Gastroesophageal sphincter (tissue), 4 donors: ENCODE measurements around the gene AP4E1. TPM values are rescaled to one million over a fixed set of nuclear protein-coding genes. Genes with fewer than 3 reads are reported as not detected.
"Not testable (repeated sequence)": the region's sequence is repeated elsewhere in the genome, so short reads cannot be mapped to it uniquely, and the experiment has no call there.

Experiments
- ATAC-seq: fragments of 150-250 bp; one replicate; pipeline ENCODE4 v1.9.1; 2016; ENCODE audit warnings: mild to moderate bottlenecking, moderate library complexity
- H3K27ac ChIP-seq, 4 donors: fragments of 200-600 bp; sonication (generic) in 3 of 4; 1 replicate in 3 of 4; 2 replicates in 1 of 4; pipeline ENCODE4 v1.5.1; 2016 to 2019
- H3K27me3 ChIP-seq: fragments of 200-600 bp; sonication (generic); one replicate; pipeline ENCODE4 v1.5.1; 2019
- H3K36me3 ChIP-seq, 2 donors: fragments of 200-600 bp; sonication (generic); one replicate each; pipeline ENCODE4 v1.5.1; 2019; ENCODE audit warnings: control low read depth in 1 of 2
- H3K4me1 ChIP-seq, 3 donors: fragments of 200-600 bp; sonication (generic); 1 replicate in 2 of 3; 2 replicates in 1 of 3; pipeline ENCODE4 v1.5.1; 2016 to 2019; ENCODE audit warnings: control low read depth in 2 of 3
- H3K4me3 ChIP-seq, 2 donors: fragments of 200-600 bp; sonication (generic); one replicate each; pipeline ENCODE4 v1.5.1; 2019; ENCODE audit warnings: mild to moderate bottlenecking in 1 of 2, moderate library complexity in 1 of 2
- H3K9me3 ChIP-seq, 3 donors: fragments of 200-600 bp; sonication (generic); one replicate each; pipeline ENCODE4 v1.5.1; 2017 to 2019; ENCODE audit warnings: control low read depth in 2 of 3
- CTCF ChIP-seq, 4 experiments: fragments of 200-600 bp in 2 of 4; fragments of 450-650 bp in 2 of 4; sonication (generic) in 1 of 4; IDR thresholded peaks; one replicate each; pipeline ENCODE4 v1.5.1; 2017 to 2019; ENCODE audit warnings: antibody characterized with exemption in 4 of 4, mild to moderate bottlenecking in 2 of 4, moderate library complexity in 2 of 4
- EP300 ChIP-seq: sonication (generic); formaldehyde crosslinking; IDR thresholded peaks from one replicate; pipeline ENCODE4 v1.6.1; 2017; ENCODE audit warnings: antibody characterized with exemption, mild to moderate bottlenecking
- POLR2A ChIP-seq, 2 donors: fragments of 450-650 bp; IDR thresholded peaks; one replicate each; pipeline ENCODE4 v1.6.1; 2017; ENCODE audit warnings: antibody characterized with exemption in 2 of 2, mild to moderate bottlenecking in 2 of 2, moderate library complexity in 1 of 2
- POLR2AphosphoS5 ChIP-seq: sonication (generic); formaldehyde crosslinking; IDR thresholded peaks from one replicate; pipeline ENCODE4 v1.6.1; 2017; ENCODE audit warnings: antibody characterized with exemption
- WGBS, 2 donors: methylation state at CpG; one replicate each; pipeline ENCODE4 v1.1.5; 2018; ENCODE audit warnings: low coverage in 1 of 2; 5-methylcytosine and 5-hydroxymethylcytosine counted together
- total RNA-seq, 4 donors: library from RNA; depleted of rRNA; stranded (reverse); fragments of >200 nt; gene quantifications; one replicate each; pipeline ENCODE4 v1.1.0, GENCODE V29; 2016

Gene AP4E1
- total RNA-seq, 4 donors from 2014 or later, result 10.6 to 18.5 (median 14.0) TPM

GRCh38 chr15:50865515-50866353 lies 42.7 kb upstream of the AP4E1 start:
- WGBS, 2 donors, result 82 to 83% methylated on average over 5 of the region's 5 CpGs
- ATAC-seq, result no peak
- H3K9me3 ChIP-seq, result no peaks in the 10 kb centered on the region

GRCh38 chr15:50871832-50872231 lies 36.7 kb upstream of the AP4E1 start:
- ATAC-seq, result no peak
- Histone ChIP-seq H3K27ac (no peak overlapping the region), H3K36me3 (no peaks in the 10 kb centered on the region), H3K4me3 (no peak overlapping the region), H3K4me1 (peaks cover 0 to 5% (median 0%) of the 10 kb centered on the region in 3 donors), H3K9me3 (no peaks in the 10 kb centered on the region), H3K27me3 (no peaks in the 10 kb centered on the region)
- no peak for TF ChIP-seq POLR2AphosphoS5
- no peak for TF ChIP-seq POLR2A (IDR thresholded peaks at IDR 0.05)
- 75 to 100% methylated on average over 1 of the region's 1 CpG for WGBS, 2 donors

More at GRCh38 chr15:50865515-50866353, 42.7 kb upstream of the AP4E1 start:
- Histone ChIP-seq H3K27ac (no peak overlapping the region), H3K4me1 (no peaks in the 10 kb centered on the region), H3K27me3 (no peaks in the 10 kb centered on the region), H3K36me3 (no peaks in the 10 kb centered on the region), H3K4me3 (no peak overlapping the region)
- TF ChIP-seq POLR2AphosphoS5 (no peak), EP300 (no peak), CTCF (IDR thresholded peaks at IDR 0.05) (no peak), POLR2A (IDR thresholded peaks at IDR 0.05) (no peak)

- TF ChIP-seq POLR2AphosphoS5, result no peak
- Histone ChIP-seq H3K27ac (no peak overlapping the region), H3K9me3 (no peaks in the 10 kb centered on the region), H3K27me3 (no peaks in the 10 kb centered on the region), H3K4me3 (no peak overlapping the region), H3K4me1 (peaks cover 0 to 10% (median 0%) of the 10 kb centered on the region in 3 donors), H3K36me3 (no peaks in the 10 kb centered on the region)
- WGBS, 2 donors, result 68% methylated on average over 3 of the region's 3 CpGs
- ATAC-seq, result no peak
Observed at GRCh38 chr15:50872832-50873426, 35.6 kb upstream of the AP4E1 start.

GRCh38 chr15:50873935-50874361 lies 34.5 kb upstream of the AP4E1 start:
- Histone ChIP-seq H3K9me3 (no peaks in the 10 kb centered on the region), H3K4me1 (peaks cover 0 to 10% (median 0%) of the 10 kb centered on the region in 3 donors), H3K27me3 (no peaks in the 10 kb centered on the region), H3K27ac (peak overlapping the region in 1 of 4 donors; percentile 2), H3K4me3 (peak overlapping the region in 1 of 2 donors; percentile 10), H3K36me3 (no peaks in the 10 kb centered on the region)
- WGBS, 2 donors, result 57 to 65% methylated on average over 2 to 3 of the region's 9 CpGs
- no peak for ATAC-seq
- TF ChIP-seq POLR2AphosphoS5 (no peak), POLR2A (IDR thresholded peaks at IDR 0.05) (no peak), EP300 (no peak), CTCF (IDR thresholded peaks at IDR 0.05) (no peak)

GRCh38 chr15:50875238-50875637 lies 33.2 kb upstream of the AP4E1 start:
- not testable (repeated sequence) for H3K27ac ChIP-seq, H3K36me3 ChIP-seq, H3K27me3 ChIP-seq, H3K4me3 ChIP-seq, ATAC-seq, H3K9me3 ChIP-seq
- peaks cover 0 to 10% (median 0%) of the 10 kb centered on the region in 3 donors for H3K4me1 ChIP-seq
- 94% methylated on average over 3 of the region's 3 CpGs; no CpG with 5 or more reads in 1 of the 2 donors for WGBS, 2 donors

GRCh38 chr15:50876260-50876988 lies 32.1 kb upstream of the AP4E1 start:
- H3K9me3 ChIP-seq, result no peaks in the 10 kb centered on the region
- no peak for TF ChIP-seq CTCF (IDR thresholded peaks at IDR 0.05)
- no peak for TF ChIP-seq EP300
- no peak for TF ChIP-seq POLR2AphosphoS5
- no peak for TF ChIP-seq POLR2A (IDR thresholded peaks at IDR 0.05)
- H3K27ac ChIP-seq, result peak overlapping the region in 2 of 4 donors; percentile 32 to 50
- peak overlapping the region; percentile 42 to 51 for H3K4me3 ChIP-seq
- no peaks in the 10 kb centered on the region for H3K36me3 ChIP-seq
- no peaks in the 10 kb centered on the region for H3K27me3 ChIP-seq
- H3K4me1 ChIP-seq, result peaks cover 0 to 10% (median 0%) of the 10 kb centered on the region in 3 donors
- 53 to 68% methylated on average over 8 to 15 of the region's 19 CpGs for WGBS, 2 donors
- no peak for ATAC-seq
